Fibroblast of skin of right biceps (primary cell): ENCODE measurements around the gene ADRM1.

Experiments used
- DNase-seq: peaks from one replicate; pipeline ENCODE4 v3.0.0-alpha.2; 2013

The ADRM1 gene

DNA sequence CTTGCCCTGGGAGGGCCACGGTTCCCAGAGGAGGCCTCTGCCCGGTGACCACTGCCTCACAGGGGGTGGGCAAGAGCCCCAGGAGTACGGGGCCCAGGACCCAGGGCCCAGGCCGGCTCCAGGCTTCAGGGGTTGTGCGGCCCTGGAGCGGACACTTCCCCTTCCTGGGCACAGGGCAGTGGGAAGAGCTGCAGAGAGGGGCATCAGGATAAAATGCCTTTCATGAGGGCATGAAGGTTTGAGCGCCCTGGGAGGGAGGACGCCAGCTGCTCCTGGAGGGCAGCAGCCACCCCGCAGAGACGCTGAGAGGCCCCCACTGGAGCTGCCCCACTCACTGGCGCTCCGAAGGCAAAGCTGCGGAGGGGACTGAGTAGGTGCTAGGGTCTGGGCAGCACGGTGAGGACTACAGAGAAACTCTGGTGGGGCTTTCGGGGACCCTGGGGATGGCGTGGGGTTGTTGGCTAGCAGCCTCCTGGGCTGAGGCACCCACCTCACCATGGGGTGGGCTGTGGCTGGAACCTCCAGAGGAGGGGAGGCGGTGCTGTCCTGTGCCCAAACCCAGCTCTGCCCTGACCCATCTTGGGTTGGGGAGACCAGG lies 53.9 kb downstream of the ADRM1 start:
- no peak for DNase-seq

DNA sequence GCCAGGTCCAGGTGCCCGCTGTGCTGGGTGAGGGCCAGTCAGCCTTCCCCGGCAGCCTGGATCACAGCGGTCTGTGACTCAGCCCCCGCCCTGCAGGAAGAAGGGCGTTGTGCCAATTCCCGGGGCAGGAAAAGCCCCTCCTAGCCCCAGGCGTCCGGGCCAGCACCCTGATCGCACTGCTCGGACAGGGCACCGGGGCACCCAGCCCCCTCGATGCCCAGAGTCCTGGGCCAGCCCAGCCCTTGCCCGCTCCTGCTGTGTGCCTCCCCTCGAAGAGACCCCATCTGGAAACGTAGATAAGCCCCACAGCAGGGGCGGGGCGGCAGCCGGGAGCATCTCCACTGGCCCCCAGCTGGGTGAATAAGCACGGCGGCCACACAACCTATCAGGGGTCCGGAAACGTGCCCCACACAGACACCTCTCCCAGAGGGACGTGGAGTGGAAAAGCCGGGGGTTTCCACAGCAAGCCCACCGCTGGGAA lies 54.4 kb downstream of the ADRM1 start:
- DNase-seq, result peak; percentile 45

DNA sequence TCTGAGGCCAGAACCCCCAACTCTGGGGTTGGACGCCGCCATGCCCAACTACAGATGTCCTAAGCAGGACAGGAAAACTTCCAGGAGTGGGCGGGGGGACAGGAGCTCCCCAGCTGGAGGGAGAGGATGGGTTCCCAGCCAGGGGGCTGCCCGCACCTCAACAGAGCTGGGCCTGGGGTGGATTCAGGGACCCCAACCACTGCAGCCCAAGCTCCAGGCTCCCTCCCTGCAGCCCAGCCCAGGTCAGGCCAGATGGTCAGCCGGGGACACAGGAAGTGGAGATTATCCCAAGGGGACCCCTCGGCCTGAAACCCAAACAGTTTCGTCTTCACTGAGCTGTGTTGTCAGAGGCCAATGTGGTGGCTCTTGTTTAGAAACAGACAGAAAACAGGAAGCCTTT lies 54.9 kb downstream of the ADRM1 start:
- no peak for DNase-seq
